ENCODE data around the gene KRT73.

DNA sequence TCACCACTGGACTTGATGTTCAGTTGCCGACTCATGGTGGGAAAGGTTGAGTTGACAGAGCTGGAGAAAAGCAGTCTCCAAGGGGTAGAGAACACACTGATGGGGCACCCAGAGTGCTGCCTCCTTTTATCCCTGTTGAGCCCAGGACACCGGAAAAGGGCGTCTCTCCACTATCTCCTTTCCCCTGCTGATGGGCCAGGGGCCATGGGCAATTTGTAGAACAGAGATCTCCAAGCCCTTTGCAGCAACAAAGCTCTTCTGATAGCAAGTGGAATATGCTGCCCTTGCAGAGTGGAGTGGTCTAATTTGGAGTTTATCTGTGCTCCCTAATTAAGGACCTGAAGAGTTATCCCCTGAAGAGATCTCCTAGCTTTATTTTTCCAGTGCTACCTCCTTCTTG, 44.6 kb downstream of the KRT73 start, which contains the start of gene KRT74:
- TF ChIP-seq GTF2I (CRISPR knock-in tag; conservative IDR thresholded peaks at IDR 0.05) (no peak), SP1 (CRISPR knock-in tag; conservative IDR thresholded peaks at IDR 0.05) (no peak)
- TF ChIP-seq, protein P1, sequence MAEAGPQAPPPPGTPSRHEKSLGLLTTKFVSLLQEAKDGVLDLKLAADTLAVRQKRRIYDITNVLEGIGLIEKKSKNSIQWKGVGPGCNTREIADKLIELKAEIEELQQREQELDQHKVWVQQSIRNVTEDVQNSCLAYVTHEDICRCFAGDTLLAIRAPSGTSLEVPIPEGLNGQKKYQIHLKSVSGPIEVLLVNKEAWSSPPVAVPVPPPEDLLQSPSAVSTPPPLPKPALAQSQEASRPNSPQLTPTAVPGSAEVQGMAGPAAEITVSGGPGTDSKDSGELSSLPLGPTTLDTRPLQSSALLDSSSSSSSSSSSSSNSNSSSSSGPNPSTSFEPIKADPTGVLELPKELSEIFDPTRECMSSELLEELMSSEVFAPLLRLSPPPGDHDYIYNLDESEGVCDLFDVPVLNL (CRISPR knock-in tag; IDR thresholded peaks at IDR 0.05; ENCODE audit: borderline replicate concordance, low read depth), result no peak
- TF ChIP-seq, protein P2, sequence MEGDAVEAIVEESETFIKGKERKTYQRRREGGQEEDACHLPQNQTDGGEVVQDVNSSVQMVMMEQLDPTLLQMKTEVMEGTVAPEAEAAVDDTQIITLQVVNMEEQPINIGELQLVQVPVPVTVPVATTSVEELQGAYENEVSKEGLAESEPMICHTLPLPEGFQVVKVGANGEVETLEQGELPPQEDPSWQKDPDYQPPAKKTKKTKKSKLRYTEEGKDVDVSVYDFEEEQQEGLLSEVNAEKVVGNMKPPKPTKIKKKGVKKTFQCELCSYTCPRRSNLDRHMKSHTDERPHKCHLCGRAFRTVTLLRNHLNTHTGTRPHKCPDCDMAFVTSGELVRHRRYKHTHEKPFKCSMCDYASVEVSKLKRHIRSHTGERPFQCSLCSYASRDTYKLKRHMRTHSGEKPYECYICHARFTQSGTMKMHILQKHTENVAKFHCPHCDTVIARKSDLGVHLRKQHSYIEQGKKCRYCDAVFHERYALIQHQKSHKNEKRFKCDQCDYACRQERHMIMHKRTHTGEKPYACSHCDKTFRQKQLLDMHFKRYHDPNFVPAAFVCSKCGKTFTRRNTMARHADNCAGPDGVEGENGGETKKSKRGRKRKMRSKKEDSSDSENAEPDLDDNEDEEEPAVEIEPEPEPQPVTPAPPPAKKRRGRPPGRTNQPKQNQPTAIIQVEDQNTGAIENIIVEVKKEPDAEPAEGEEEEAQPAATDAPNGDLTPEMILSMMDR (IDR thresholded peaks at IDR 0.05), result no peak
- TF ChIP-seq, protein P3, sequence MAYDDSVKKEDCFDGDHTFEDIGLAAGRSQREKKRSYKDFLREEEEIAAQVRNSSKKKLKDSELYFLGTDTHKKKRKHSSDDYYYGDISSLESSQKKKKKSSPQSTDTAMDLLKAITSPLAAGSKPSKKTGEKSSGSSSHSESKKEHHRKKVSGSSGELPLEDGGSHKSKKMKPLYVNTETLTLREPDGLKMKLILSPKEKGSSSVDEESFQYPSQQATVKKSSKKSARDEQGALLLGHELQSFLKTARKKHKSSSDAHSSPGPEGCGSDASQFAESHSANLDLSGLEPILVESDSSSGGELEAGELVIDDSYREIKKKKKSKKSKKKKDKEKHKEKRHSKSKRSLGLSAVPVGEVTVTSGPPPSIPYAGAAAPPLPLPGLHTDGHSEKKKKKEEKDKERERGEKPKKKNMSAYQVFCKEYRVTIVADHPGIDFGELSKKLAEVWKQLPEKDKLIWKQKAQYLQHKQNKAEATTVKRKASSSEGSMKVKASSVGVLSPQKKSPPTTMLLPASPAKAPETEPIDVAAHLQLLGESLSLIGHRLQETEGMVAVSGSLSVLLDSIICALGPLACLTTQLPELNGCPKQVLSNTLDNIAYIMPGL (CRISPR knock-in tag; IDR thresholded peaks at IDR 0.05), result no peak
